Activated CD4-positive, alpha-beta T cell treated with anti-CD3 and anti-CD28 coated beads, Interleukin-2, amount 50 U/mL, for 24 hours (primary cell): ENCODE results near the gene ALPL.
"Not testable (repeated sequence)": the region's sequence is repeated elsewhere in the genome, so short reads cannot be mapped to it uniquely, and the experiment has no call there.

Source experiments
- DNase-seq, 2 donors: peaks; one replicate each; pipeline ENCODE4 v3.0.0-alpha.2; 2020; ENCODE audit warnings: low read depth in 1 of 2, low spot score in 1 of 2

ALPL gene

GRCh38 chr1:21509351-21510112, at the start of gene ALPL:
TSS of gene ALPL (plus strand) at chr1:21509423. CDS start at chr1:21554082, 44,659 bp downstream.
- DNase-seq, result no peak

DNA sequence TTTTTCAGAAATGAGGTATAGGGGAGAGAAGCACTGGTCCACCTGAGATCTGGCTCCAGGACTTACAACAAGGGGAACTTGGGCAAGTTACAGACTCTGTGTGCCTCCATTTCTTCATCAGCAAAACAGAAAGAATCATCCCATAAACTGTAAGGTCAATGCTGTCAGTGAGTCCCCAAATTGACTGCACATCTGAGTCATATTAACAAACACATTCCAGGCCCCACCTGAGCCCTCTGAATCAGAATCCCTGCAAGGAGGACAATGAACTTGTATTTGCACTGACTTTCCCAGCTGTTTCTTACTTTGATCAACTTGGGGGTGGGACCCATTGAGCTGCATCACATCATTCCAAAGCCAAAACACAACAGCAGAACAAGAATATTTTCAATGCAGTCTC, 44.1 kb upstream of the ALPL start:
- not testable (repeated sequence) for DNase-seq

- not testable (repeated sequence) for DNase-seq
Measured at GRCh38 chr1:21467946-21468345, 41.3 kb upstream of the ALPL start.

GRCh38 chr1:21468599-21468998, 40.6 kb upstream of the ALPL start:
- no peak for DNase-seq

DNA sequence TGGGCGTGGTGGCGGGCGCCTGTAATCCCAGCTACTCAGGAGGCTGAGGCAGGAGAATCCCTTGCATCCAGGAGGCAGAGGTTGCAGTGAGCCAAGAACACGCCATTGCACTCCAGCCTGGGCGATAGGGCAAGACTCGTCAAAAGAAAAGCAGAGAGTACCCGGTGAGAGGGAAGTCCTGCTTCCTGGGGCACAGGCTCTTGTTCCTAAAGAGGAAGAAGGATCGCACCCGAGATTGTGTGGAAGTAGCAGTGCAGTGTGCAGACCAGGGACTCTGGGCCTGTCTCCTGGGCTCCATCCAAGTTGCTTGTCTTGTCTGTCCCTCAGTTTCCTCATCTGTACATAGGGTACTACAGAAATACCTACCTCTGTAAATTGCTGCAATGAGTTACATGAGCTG, 39.6 kb upstream of the ALPL start:
- no peak for DNase-seq

GRCh38 chr1:21472861-21473260, 36.4 kb upstream of the ALPL start:
- no peak for DNase-seq

GRCh38 chr1:21478356-21478755, 30.9 kb upstream of the ALPL start:
- no peak for DNase-seq

DNA sequence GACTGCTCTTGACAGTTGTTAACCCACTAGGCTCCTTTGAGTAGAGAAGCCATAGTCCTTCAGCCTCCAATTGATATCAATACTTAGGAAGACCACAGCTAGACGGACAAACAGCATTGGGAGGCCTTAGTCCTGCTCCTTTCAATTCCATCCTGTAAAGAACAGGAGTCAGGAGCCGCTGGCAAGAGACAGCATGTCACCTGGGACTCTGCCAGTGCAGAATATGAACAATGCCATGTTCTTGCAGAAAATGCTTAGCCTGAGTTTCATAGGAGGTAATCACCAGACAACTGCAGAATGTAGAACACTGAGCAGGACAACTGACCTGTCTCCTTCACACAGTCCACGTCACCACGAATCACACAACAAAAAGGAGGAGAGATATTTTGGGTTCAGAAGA, 25.3 kb upstream of the ALPL start:
- not testable (repeated sequence) for DNase-seq

DNA sequence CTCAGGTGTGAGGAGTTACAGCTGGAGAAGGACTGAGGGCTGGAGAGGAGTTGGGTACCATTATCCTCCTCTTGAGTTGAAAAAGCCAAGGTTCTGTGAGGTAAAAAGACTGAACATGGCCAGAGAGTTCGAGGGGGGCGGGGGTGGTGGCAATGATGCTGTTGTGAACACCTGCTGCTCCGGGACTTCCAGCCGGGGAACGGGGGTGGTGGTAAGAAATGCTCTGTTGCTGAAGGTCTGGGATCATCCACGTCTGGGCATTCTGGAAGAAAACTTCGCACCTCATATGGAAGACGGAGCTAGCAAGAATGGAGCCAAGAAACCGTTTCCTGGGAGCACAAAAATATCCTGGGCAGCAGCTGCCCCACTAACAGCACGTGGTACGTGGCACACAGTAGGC, 20.1 kb upstream of the ALPL start:
- DNase-seq, result no peak

GRCh38 chr1:21490774-21491487, 18.3 kb upstream of the ALPL start:
- no peak for DNase-seq

GRCh38 chr1:21491488-21492355, 17.5 kb upstream of the ALPL start:
- no peak for DNase-seq

GRCh38 chr1:21492356-21492625, 16.9 kb upstream of the ALPL start:
- no peak for DNase-seq

- DNase-seq, result no peak
Measured at GRCh38 chr1:21494196-21494595, 15.0 kb upstream of the ALPL start.

GRCh38 chr1:21495225-21495820, 13.9 kb upstream of the ALPL start:
- no peak for DNase-seq

DNA sequence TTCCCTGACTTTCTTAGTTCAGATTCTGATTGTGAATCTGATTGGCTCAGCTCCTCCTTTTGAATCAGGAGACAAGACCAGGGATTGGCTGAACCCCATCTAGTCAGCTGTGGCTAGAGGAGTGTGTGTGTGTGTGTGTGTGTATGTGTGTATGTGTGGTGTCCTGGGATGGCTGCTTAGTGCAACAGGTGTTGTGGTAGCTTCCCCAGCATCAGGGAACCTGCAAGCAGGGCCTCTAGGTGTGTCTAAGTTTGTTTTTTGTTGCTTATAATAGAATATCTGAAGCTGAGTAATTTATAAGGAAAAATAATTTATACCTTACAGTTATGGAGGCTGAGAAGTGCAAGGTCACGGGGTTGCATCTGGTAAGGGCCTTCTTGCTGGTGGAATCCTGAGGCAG, 13.2 kb upstream of the ALPL start:
- no peak for DNase-seq

- DNase-seq, result no peak
Measured at GRCh38 chr1:21496886-21497285, 12.3 kb upstream of the ALPL start.

- DNase-seq, result no peak
Measured at GRCh38 chr1:21497466-21498061, 11.7 kb upstream of the ALPL start.

DNA sequence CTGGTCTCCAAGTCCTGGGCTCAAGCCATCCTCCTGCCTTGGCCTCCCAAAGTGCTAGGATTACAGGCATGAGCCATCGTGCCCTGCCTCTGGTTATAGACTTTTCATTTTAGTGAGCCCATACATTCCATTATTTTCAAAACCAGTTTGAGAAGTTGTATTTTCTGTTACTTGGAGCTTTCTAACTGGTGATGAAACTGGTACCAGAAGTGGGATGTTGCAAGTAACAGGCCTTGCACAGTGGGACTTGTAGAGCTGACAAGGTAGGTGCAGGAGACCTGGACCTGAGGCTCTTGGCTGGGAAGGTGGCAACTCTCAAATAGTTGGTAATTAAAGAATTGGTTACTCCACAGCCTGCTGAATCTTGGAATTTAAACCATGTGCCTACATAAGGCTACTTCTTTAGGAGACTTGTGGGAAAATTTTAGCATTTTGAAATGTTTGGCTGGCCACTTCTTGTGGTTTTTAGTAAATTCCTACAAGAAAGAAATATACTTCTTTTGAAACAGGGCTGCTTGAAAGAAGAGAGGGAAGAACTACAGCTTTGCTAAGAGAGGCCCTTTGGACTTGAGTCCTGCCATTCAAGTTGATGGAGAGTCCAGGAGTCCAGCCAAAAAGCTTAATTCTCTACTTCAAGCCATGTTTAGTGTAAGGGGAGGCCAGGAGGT, 9.8 kb upstream of the ALPL start:
- no peak for DNase-seq

GRCh38 chr1:21503706-21504377, 5.4 kb upstream of the ALPL start:
- no peak for DNase-seq

- DNase-seq, result no peak
Measured at GRCh38 chr1:21506804-21507203, 2.4 kb upstream of the ALPL start.
